GM18909 (cell line): Measurements from ENCODE around the gene SLC26A4.

Source experiments
- ATAC-seq: cut with Tn5 transposase; IDR thresholded peaks from one replicate; pipeline ENCODE4 v1.9.1; 2021; ENCODE audit warnings: mild to moderate bottlenecking; ENCODE audit not compliant: unreplicated experiment, poor library complexity

The SLC26A4 gene

GRCh38 chr7:107658467-107658866, 2.2 kb upstream of the SLC26A4 start:
- ATAC-seq = no peak

- ATAC-seq = no peak
Observed at GRCh38 chr7:107659666-107660065, 962 bp upstream of the SLC26A4 start.

- peak; percentile 60 for ATAC-seq
Observed at GRCh38 chr7:107661081-107661864, 645 bp downstream of the SLC26A4 start.

DNA sequence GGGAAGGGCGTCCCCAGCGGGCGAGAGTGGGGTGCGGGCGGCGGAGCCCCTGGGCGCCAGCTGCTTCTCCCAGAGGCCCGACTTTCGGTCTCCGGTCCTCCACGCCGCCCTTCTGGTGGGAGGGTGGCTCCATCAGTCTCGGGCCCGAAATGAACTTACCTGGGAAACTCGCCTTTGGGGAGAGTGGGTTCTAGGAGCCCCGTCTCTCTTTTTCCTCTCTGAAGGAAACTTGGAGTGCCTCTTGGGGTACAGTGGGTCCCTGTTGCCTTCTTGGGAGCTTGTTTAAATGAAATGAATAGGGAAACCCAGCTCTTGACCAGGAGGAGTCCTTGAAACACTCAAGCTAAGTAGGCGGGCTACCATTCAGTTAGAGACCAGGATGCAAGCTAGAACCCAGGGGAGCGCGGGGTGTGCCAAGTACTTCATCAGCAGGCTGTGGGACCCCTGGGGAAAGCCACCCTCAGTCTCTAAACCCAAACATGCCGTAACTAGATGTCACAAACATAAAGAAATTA, 1.3 kb downstream of the SLC26A4 start:
- ATAC-seq = no peak

DNA sequence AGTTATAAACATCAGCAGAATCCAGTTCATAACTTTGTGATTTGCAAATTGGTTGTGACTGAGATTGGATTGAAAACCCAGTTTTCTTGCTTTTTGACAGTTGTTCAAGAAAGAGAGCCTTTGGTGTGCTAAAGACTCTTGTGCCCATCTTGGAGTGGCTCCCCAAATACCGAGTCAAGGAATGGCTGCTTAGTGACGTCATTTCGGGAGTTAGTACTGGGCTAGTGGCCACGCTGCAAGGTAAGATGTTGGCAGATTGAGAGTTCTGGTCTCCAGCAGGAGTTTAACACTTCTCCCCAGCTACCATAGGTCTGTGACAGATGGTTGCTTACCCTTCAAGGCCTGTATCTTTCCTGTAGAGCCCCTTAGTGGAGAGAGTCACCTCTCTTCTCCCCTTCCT, 2.6 kb downstream of the SLC26A4 start:
- no peak for ATAC-seq

- ATAC-seq = no peak
Observed at GRCh38 chr7:107666790-107667189, 6.2 kb downstream of the SLC26A4 start.

- ATAC-seq = no peak
Observed at GRCh38 chr7:107667341-107667740, 6.7 kb downstream of the SLC26A4 start.

DNA sequence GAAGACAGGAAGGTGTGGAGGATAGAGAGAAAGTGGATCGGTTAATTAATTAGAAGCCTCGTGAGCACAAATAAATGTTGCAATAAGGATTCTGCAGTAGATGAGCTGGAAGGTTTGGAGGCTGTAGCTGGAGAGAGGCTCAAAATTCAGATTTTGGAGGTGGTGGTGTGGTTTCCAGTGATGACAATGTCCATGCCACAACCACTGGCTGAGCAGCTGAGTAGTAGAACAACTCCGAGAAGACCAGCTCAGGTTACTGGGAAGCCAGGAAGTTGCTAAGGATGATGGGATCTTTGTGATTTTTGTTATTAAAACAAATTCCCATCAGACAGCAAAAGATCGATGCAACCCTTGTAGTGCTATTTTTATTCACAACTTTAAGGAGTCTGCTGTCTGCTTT, 7.7 kb downstream of the SLC26A4 start:
- no peak for ATAC-seq

DNA sequence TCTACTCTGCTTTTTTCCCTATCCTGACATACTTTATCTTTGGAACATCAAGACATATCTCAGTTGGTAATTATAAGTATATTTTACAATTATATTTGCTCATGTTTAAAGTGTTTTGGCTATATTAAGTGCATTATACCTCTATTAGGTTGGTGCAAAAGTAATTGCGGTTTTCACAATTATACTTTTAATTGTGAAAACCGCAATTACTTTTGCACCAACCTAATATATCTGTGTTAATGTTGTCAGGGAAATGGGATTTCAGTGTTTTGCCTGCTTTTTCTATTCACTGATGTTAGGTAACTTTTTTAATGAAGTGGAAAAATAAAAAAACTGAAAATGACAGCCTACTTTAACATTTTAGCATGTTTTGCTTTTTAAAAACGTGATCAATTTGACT, 11.6 kb downstream of the SLC26A4 start:
- ATAC-seq = no peak

- no peak for ATAC-seq
Observed at GRCh38 chr7:107676249-107676648, 15.6 kb downstream of the SLC26A4 start.

DNA sequence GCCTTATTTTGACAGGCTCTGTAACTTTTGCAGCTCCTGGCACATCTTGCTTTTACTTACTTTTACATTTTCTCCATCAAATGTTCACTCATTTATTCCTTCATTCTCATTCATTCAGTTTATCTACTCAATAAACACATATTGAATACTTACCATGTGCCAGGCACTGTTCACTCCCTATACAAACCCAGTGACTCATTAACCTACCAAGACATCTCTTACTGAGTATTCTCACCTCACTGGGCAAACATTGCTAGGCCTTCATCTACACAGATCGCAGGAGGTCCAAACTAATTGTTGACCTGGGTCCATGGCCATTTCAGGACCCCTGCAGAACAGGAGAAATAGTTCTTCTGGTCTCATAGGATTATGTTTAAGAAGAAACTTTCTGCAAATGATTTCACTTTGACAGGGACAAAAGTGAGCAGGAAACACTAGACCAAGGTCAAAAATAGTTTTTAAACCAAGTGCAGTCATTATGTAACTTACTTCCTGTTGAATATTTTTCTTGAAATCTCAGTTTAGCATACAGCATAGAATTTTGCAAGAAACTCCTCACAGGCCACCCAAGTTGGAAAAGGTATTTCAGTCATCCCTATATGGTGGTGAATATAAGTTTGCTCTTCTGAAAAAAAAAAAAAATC, 17.6 kb downstream of the SLC26A4 start:
- ATAC-seq = no peak

- no peak for ATAC-seq
Observed at GRCh38 chr7:107680478-107680877, 19.9 kb downstream of the SLC26A4 start.

DNA sequence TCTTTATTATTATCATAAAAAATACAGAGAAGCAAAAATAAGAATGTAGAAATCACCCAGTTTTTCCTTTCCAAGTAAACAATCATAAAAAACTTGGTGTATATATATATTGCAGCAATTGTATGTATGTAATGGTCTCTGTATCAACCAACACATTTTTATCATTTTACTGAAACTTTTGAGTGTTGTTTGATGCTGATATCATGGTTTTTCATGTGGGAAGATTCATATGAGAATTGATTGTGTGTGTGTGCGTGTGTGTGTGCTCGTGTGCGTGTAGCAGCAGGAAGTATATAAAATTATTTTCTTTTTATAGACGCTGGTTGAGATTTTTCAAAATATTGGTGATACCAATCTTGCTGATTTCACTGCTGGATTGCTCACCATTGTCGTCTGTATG, 22.3 kb downstream of the SLC26A4 start:
- no peak for ATAC-seq

DNA sequence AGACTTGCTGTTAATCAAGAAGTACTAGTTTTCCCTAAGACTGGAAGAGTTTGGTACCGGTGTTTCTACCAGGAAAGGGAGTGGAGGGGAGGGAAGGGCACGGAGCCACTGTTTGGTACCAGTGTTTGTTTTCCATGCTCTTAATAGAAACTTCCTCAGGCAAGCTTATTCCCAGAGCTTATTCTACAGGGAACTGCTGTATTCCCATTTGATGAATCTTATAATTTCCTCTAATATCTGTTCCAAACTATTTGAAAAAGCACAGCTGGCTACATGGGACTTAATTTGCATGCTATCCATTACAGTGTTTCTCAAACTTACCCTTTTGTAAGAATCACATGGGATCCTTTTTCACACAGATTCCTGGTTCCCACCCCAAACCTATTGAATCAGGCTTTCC, 23.7 kb downstream of the SLC26A4 start:
- no peak for ATAC-seq

- no peak for ATAC-seq
Observed at GRCh38 chr7:107684947-107685463, 24.4 kb downstream of the SLC26A4 start.

GRCh38 chr7:107686816-107687387, 26.3 kb downstream of the SLC26A4 start:
- no peak for ATAC-seq

DNA sequence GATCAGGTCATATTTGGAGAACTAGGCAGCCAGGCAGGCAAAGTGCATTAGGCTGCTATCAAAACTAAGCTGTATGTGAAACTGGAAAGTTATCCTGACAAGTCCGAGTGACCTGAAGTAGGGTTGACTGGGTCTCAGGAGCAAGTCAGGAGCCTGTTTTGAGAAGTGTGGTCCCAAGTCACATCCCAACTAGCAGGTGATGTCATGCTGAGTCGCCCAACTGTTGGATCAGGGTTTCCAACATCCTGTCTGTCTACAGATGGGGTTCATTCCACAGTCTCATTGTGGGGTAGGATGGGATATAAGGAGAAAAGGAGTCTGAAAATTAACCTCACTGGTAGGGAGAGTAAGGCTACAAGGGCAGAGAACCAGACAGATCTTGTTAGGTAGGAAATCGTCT, 27.0 kb downstream of the SLC26A4 start:
- no peak for ATAC-seq

- ATAC-seq = no peak
Observed at GRCh38 chr7:107689553-107689952, 28.9 kb downstream of the SLC26A4 start.

DNA sequence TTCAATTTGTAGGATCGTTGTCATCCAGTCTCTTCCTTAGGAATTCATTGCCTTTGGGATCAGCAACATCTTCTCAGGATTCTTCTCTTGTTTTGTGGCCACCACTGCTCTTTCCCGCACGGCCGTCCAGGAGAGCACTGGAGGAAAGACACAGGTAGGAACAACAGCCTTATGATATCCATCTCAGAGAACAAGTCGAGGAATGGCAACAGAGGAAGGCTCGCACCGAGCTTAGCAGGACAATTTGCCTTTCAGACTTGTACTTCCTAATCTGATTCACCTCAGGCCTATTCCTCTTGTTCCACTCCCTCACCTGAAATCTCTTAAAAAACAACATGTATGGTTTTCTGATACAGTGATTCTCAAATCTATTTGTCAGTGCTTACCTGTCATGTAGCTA, 29.5 kb downstream of the SLC26A4 start:
- ATAC-seq = no peak

- no peak for ATAC-seq
Observed at GRCh38 chr7:107690611-107691010, 30.0 kb downstream of the SLC26A4 start.

DNA sequence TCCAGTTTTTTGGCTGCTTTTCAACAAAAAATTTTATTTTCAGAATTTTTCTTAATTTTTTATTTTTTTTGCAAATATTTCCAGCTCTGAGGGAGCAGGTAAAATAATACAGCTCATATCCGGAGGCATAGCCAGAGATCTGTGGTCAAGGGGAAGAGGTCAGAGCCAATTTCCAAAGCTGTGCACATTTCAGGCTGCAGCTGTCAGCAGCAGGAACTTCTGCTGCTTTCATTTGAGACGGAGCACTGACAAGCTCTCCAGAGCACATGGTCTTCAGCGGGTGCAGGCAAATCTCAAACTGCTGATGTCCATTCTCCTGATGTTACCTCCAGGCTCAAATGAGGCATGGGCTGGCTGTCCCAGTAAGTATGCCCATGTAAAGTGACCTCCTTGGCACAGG, 31.1 kb downstream of the SLC26A4 start:
- ATAC-seq = no peak
